T-helper 2 cell treated with Interferon-gamma antibody and Interleukin-4, amounts not matched to agents 5 μg/mL and 100 μg/mL, for 36 hours (primary cell): ENCODE data around the gene ITGA2B.

Experiments
- DNase-seq: peaks from one replicate; pipeline ENCODE4 v3.0.0; 2021; ENCODE audit warnings: low spot score
- H3K27ac Mint-ChIP-seq: one replicate; pipeline ENCODE4 v1.8.0; 2021; ENCODE audit warnings: mild to moderate bottlenecking, mixed read lengths
- H3K27me3 Mint-ChIP-seq: one replicate; pipeline ENCODE4 v1.8.0; 2021; ENCODE audit warnings: low read depth, mixed read lengths
- H3K36me3 Mint-ChIP-seq: one replicate; pipeline ENCODE4 v1.8.0; 2021; ENCODE audit warnings: low read depth, mixed read lengths
- H3K4me1 Mint-ChIP-seq: one replicate; pipeline ENCODE4 v1.8.0; 2021; ENCODE audit warnings: low read depth, mixed read lengths
- H3K4me3 Mint-ChIP-seq: one replicate; pipeline ENCODE4 v1.8.0; 2022; ENCODE audit warnings: mild to moderate bottlenecking, moderate library complexity, mixed read lengths
- H3K9me3 Mint-ChIP-seq: one replicate; pipeline ENCODE4 v1.8.0; 2021; ENCODE audit warnings: mixed read lengths

Gene ITGA2B

GRCh38 chr17:44358066-44358465 lies 31.4 kb downstream of the ITGA2B start:
- Mint-ChIP-seq H3K4me3 (no peak overlapping the region), H3K36me3 (peaks cover under 1% of the 10 kb centered on the region), H3K27ac (no peak overlapping the region), H3K4me1 (peaks cover 2% of the 10 kb centered on the region), H3K27me3 (peaks cover 33% of the 10 kb centered on the region), H3K9me3 (no peaks in the 10 kb centered on the region)
- DNase-seq = no peak

GRCh38 chr17:44356241-44356640 lies 33.2 kb downstream of the ITGA2B start:
- Mint-ChIP-seq H3K4me1 (peaks cover 2% of the 10 kb centered on the region), H3K36me3 (peaks cover 3% of the 10 kb centered on the region), H3K4me3 (no peak overlapping the region), H3K9me3 (no peaks in the 10 kb centered on the region), H3K27ac (no peak overlapping the region), H3K27me3 (peaks cover 22% of the 10 kb centered on the region)
- DNase-seq = no peak

GRCh38 chr17:44355642-44356099 lies 33.8 kb downstream of the ITGA2B start:
- Mint-ChIP-seq H3K4me1 (peaks cover 2% of the 10 kb centered on the region), H3K27ac (no peak overlapping the region), H3K36me3 (peaks cover 3% of the 10 kb centered on the region), H3K27me3 (peaks cover 19% of the 10 kb centered on the region), H3K9me3 (no peaks in the 10 kb centered on the region), H3K4me3 (no peak overlapping the region)
- DNase-seq = no peak

- peaks cover 2% of the 10 kb centered on the region for H3K4me1 Mint-ChIP-seq
- H3K27me3 Mint-ChIP-seq = peaks cover 14% of the 10 kb centered on the region
- peaks cover 3% of the 10 kb centered on the region for H3K36me3 Mint-ChIP-seq
- peak; percentile 24 for DNase-seq
- no peak overlapping the region for H3K27ac Mint-ChIP-seq
- no peaks in the 10 kb centered on the region for H3K9me3 Mint-ChIP-seq
- peak overlapping the region; percentile 32 for H3K4me3 Mint-ChIP-seq
These were observed 34.6 kb downstream of the ITGA2B start for GRCh38 chr17:44354582-44355561.

GRCh38 chr17:44353672-44354331 lies 35.6 kb downstream of the ITGA2B start:
- Mint-ChIP-seq H3K36me3 (peaks cover 3% of the 10 kb centered on the region), H3K27ac (no peak overlapping the region), H3K4me3 (peak overlapping the region; percentile 40), H3K27me3 (peaks cover 9% of the 10 kb centered on the region), H3K4me1 (no peaks in the 10 kb centered on the region), H3K9me3 (no peaks in the 10 kb centered on the region)
- DNase-seq = peak; percentile 17

GRCh38 chr17:44352828-44353671 lies 36.4 kb downstream of the ITGA2B start:
- H3K27me3 Mint-ChIP-seq = peaks cover 8% of the 10 kb centered on the region
- no peak overlapping the region for H3K27ac Mint-ChIP-seq
- peak overlapping the region; percentile 35 for H3K4me3 Mint-ChIP-seq
- peaks cover 3% of the 10 kb centered on the region for H3K36me3 Mint-ChIP-seq
- H3K4me1 Mint-ChIP-seq = no peaks in the 10 kb centered on the region
- no peaks in the 10 kb centered on the region for H3K9me3 Mint-ChIP-seq
- DNase-seq = no peak

- Mint-ChIP-seq H3K27me3 (peaks cover 8% of the 10 kb centered on the region), H3K36me3 (peaks cover 3% of the 10 kb centered on the region), H3K27ac (no peak overlapping the region), H3K9me3 (no peaks in the 10 kb centered on the region), H3K4me3 (no peak overlapping the region), H3K4me1 (no peaks in the 10 kb centered on the region)
- no peak for DNase-seq
These were observed 37.3 kb downstream of the ITGA2B start for GRCh38 chr17:44351961-44352827.

GRCh38 chr17:44351464-44351863 lies 38.0 kb downstream of the ITGA2B start:
- peaks cover 8% of the 10 kb centered on the region for H3K27me3 Mint-ChIP-seq
- no peak for DNase-seq
- H3K4me1 Mint-ChIP-seq = no peaks in the 10 kb centered on the region
- no peak overlapping the region for H3K4me3 Mint-ChIP-seq
- H3K36me3 Mint-ChIP-seq = peaks cover 3% of the 10 kb centered on the region
- H3K27ac Mint-ChIP-seq = no peak overlapping the region
- no peaks in the 10 kb centered on the region for H3K9me3 Mint-ChIP-seq

- Mint-ChIP-seq H3K27ac (no peak overlapping the region), H3K9me3 (no peaks in the 10 kb centered on the region), H3K4me3 (no peak overlapping the region), H3K27me3 (peaks cover 8% of the 10 kb centered on the region), H3K36me3 (peaks cover 3% of the 10 kb centered on the region), H3K4me1 (peaks cover 4% of the 10 kb centered on the region)
- DNase-seq = peak; percentile 62
These were observed 38.7 kb downstream of the ITGA2B start for GRCh38 chr17:44350733-44351226.

- Mint-ChIP-seq H3K36me3 (peaks cover 3% of the 10 kb centered on the region), H3K4me3 (no peak overlapping the region), H3K27ac (no peak overlapping the region), H3K27me3 (no peaks in the 10 kb centered on the region), H3K4me1 (peaks cover 14% of the 10 kb centered on the region), H3K9me3 (no peaks in the 10 kb centered on the region)
- DNase-seq = no peak
These were observed 39.8 kb downstream of the ITGA2B start for GRCh38 chr17:44349553-44350070.

- DNase-seq = no peak
- H3K36me3 Mint-ChIP-seq = peaks cover 3% of the 10 kb centered on the region
- H3K27ac Mint-ChIP-seq = no peak overlapping the region
- H3K27me3 Mint-ChIP-seq = no peaks in the 10 kb centered on the region
- H3K4me1 Mint-ChIP-seq = peaks cover 14% of the 10 kb centered on the region
- H3K4me3 Mint-ChIP-seq = no peak overlapping the region
- H3K9me3 Mint-ChIP-seq = no peaks in the 10 kb centered on the region
These were observed 40.5 kb downstream of the ITGA2B start for GRCh38 chr17:44348988-44349364.

- Mint-ChIP-seq H3K9me3 (no peaks in the 10 kb centered on the region), H3K4me3 (no peak overlapping the region)
- no peak for DNase-seq
These were observed 41.0 kb downstream of the ITGA2B start for GRCh38 chr17:44348234-44348987.

More at GRCh38 chr17:44348234-44348987, 41.0 kb downstream of the ITGA2B start:
- Mint-ChIP-seq H3K4me1 (peaks cover 14% of the 10 kb centered on the region), H3K27ac (no peak overlapping the region), H3K36me3 (peaks cover 3% of the 10 kb centered on the region), H3K27me3 (peaks cover 5% of the 10 kb centered on the region)
